ENCODE results near the gene DLGAP3.
A peak's percentile ranks its signal among the peaks of the same experiment; 100 is the strongest.

Gene DLGAP3

GRCh38 chr1:34900775-34901502 lies 28.5 kb downstream of the DLGAP3 start:
- DNase-seq = no peak

GRCh38 chr1:34899906-34900305 lies 29.5 kb downstream of the DLGAP3 start:
- no peak for DNase-seq

GRCh38 chr1:34899471-34899870 lies 30.0 kb downstream of the DLGAP3 start:
- no peak for DNase-seq

GRCh38 chr1:34898330-34898761 lies 31.1 kb downstream of the DLGAP3 start:
- DNase-seq = no peak

GRCh38 chr1:34896612-34897011 lies 32.8 kb downstream of the DLGAP3 start:
- no peak for DNase-seq

GRCh38 chr1:34889705-34890104 lies 39.7 kb downstream of the DLGAP3 start:
- no peak for DNase-seq

- no peak for DNase-seq
Observed at GRCh38 chr1:34887593-34887992, 41.9 kb downstream of the DLGAP3 start.

GRCh38 chr1:34885405-34886247 lies 43.8 kb downstream of the DLGAP3 start:
- no peak for DNase-seq

GRCh38 chr1:34884961-34885360 lies 44.5 kb downstream of the DLGAP3 start:
- DNase-seq = no peak

GRCh38 chr1:34884536-34884935 lies 44.9 kb downstream of the DLGAP3 start:
- DNase-seq = no peak

- no peak for DNase-seq
Observed at GRCh38 chr1:34879230-34879629, 50.2 kb downstream of the DLGAP3 start.

GRCh38 chr1:34876406-34876805 lies 53.0 kb downstream of the DLGAP3 start:
- DNase-seq = no peak

- no peak for DNase-seq
Observed at GRCh38 chr1:34874296-34874952, 55.0 kb downstream of the DLGAP3 start.

- no peak for DNase-seq
Observed at GRCh38 chr1:34872133-34872503, 57.3 kb downstream of the DLGAP3 start.

- DNase-seq = no peak
Observed at GRCh38 chr1:34871443-34872132, 57.9 kb downstream of the DLGAP3 start.

- DNase-seq = no peak
Observed at GRCh38 chr1:34870395-34870794, 59.1 kb downstream of the DLGAP3 start.

- DNase-seq = no peak
Observed at GRCh38 chr1:34869760-34870159, 59.7 kb downstream of the DLGAP3 start.

GRCh38 chr1:34868230-34869049 lies 61.0 kb downstream of the DLGAP3 start:
- DNase-seq = no peak

GRCh38 chr1:34867415-34867814 lies 62.0 kb downstream of the DLGAP3 start:
- DNase-seq = no peak

GRCh38 chr1:34866762-34867109 lies 62.7 kb downstream of the DLGAP3 start:
- no peak for DNase-seq

GRCh38 chr1:34865981-34866761 lies 63.3 kb downstream of the DLGAP3 start:
- peak; percentile 90 for DNase-seq

All from CD4-positive, alpha-beta T cell treated with Interleukin-15 for 1 hour (primary cell).